Endothelial cell (in vitro differentiated cells): ENCODE measurements around the gene PPME1. TPM values are rescaled to one million over a fixed set of nuclear protein-coding genes. Genes with fewer than 3 reads are reported as not detected.

ENCODE experiments used
- DNase-seq: peaks from one replicate; pipeline ENCODE4 v3.0.0; 2021; ENCODE audit warnings: low spot score
- H3K27ac Mint-ChIP-seq: one replicate; pipeline ENCODE4 v1.8.0; 2021; ENCODE audit warnings: mixed read lengths, inconsistent platforms; ENCODE audit not compliant: unreplicated experiment
- H3K27me3 Mint-ChIP-seq: one replicate; pipeline ENCODE4 v1.8.0; 2021; ENCODE audit warnings: mild to moderate bottlenecking, moderate library complexity, mixed read lengths, inconsistent platforms; ENCODE audit not compliant: unreplicated experiment
- H3K36me3 Mint-ChIP-seq: one replicate; pipeline ENCODE4 v1.8.0; 2021; ENCODE audit warnings: mild to moderate bottlenecking, low read depth, mixed read lengths, inconsistent platforms; ENCODE audit not compliant: unreplicated experiment
- H3K4me1 Mint-ChIP-seq: one replicate; pipeline ENCODE4 v1.8.0; 2021; ENCODE audit warnings: mild to moderate bottlenecking, mixed read lengths, inconsistent platforms; ENCODE audit not compliant: unreplicated experiment
- H3K4me3 Mint-ChIP-seq: one replicate; pipeline ENCODE4 v1.8.0; 2021; ENCODE audit warnings: mild to moderate bottlenecking, mixed read lengths, inconsistent platforms; ENCODE audit not compliant: unreplicated experiment
- H3K9me3 Mint-ChIP-seq: one replicate; pipeline ENCODE4 v1.8.0; 2021; ENCODE audit warnings: mixed read lengths, inconsistent platforms; ENCODE audit not compliant: unreplicated experiment
- total RNA-seq: library from RNA; stranded (reverse); fragmentation: NEBNext Ultra II Directional; extraction: Animal tissue kit (Norgen Biotek cat#: 25700); gene quantifications from one replicate; pipeline ENCODE4 v1.2.1, GENCODE V29; 2021; ENCODE audit not compliant: unreplicated experiment
- TF ChIP-seq, protein P1 (sequence below): fragments of 200-600 bp; sonication (generic); IDR thresholded peaks from one replicate; pipeline ENCODE4 v1.5.0; 2021; ENCODE audit warnings: antibody characterized with exemption; ENCODE audit not compliant: unreplicated experiment

Gene PPME1
- total RNA-seq, 1 donor from 2014 or later, result 27.2 TPM

GRCh38 chr11:74265256-74265655 lies 94.2 kb downstream of the PPME1 start:
- H3K9me3 Mint-ChIP-seq, result no peaks in the 10 kb centered on the region
- peaks cover 8% of the 10 kb centered on the region for H3K27me3 Mint-ChIP-seq
- no peak overlapping the region for H3K4me3 Mint-ChIP-seq
- H3K27ac Mint-ChIP-seq, result no peak overlapping the region
- no peaks in the 10 kb centered on the region for H3K4me1 Mint-ChIP-seq
- no peaks in the 10 kb centered on the region for H3K36me3 Mint-ChIP-seq
- TF ChIP-seq, protein P1, sequence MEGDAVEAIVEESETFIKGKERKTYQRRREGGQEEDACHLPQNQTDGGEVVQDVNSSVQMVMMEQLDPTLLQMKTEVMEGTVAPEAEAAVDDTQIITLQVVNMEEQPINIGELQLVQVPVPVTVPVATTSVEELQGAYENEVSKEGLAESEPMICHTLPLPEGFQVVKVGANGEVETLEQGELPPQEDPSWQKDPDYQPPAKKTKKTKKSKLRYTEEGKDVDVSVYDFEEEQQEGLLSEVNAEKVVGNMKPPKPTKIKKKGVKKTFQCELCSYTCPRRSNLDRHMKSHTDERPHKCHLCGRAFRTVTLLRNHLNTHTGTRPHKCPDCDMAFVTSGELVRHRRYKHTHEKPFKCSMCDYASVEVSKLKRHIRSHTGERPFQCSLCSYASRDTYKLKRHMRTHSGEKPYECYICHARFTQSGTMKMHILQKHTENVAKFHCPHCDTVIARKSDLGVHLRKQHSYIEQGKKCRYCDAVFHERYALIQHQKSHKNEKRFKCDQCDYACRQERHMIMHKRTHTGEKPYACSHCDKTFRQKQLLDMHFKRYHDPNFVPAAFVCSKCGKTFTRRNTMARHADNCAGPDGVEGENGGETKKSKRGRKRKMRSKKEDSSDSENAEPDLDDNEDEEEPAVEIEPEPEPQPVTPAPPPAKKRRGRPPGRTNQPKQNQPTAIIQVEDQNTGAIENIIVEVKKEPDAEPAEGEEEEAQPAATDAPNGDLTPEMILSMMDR, result no peak
- no peak for DNase-seq

DNA sequence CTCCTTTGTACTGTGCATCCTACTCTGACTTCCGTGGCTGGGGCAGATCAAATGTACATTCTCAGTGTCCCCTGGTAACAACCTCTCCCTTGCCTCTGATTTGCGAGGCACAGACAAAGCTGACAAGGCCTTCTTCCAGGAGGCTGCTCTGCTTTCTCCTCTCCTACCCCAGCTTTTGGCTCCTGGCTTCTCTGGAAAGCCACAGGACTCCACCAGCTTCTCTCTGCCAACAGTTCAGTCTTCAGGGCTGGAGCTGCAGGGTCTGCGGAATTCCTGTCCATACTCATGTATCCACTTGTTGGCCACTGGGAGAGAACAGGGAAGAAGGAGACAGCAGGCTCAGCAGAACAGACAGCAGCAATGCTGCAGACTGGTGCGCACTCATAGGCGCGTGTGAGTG lies 95.9 kb downstream of the PPME1 start:
- no peak for DNase-seq
- H3K9me3 Mint-ChIP-seq, result no peaks in the 10 kb centered on the region
- no peaks in the 10 kb centered on the region for H3K4me1 Mint-ChIP-seq
- peaks cover 8% of the 10 kb centered on the region for H3K27me3 Mint-ChIP-seq
- no peak overlapping the region for H3K4me3 Mint-ChIP-seq
- no peaks in the 10 kb centered on the region for H3K36me3 Mint-ChIP-seq
- TF ChIP-seq, protein P1, result no peak
- H3K27ac Mint-ChIP-seq, result no peak overlapping the region

GRCh38 chr11:74268456-74268855 lies 97.4 kb downstream of the PPME1 start:
- TF ChIP-seq, protein P1, result no peak
- no peak for DNase-seq
- Mint-ChIP-seq H3K4me3 (no peak overlapping the region), H3K27ac (no peak overlapping the region), H3K9me3 (no peaks in the 10 kb centered on the region), H3K4me1 (no peaks in the 10 kb centered on the region), H3K27me3 (peaks cover 7% of the 10 kb centered on the region), H3K36me3 (no peaks in the 10 kb centered on the region)

GRCh38 chr11:74269161-74269811 lies 98.2 kb downstream of the PPME1 start:
- Mint-ChIP-seq H3K27ac (no peak overlapping the region), H3K4me3 (no peak overlapping the region), H3K27me3 (peaks cover 7% of the 10 kb centered on the region), H3K9me3 (no peaks in the 10 kb centered on the region), H3K4me1 (no peaks in the 10 kb centered on the region), H3K36me3 (no peaks in the 10 kb centered on the region)
- TF ChIP-seq, protein P1, result no peak
- no peak for DNase-seq

DNA sequence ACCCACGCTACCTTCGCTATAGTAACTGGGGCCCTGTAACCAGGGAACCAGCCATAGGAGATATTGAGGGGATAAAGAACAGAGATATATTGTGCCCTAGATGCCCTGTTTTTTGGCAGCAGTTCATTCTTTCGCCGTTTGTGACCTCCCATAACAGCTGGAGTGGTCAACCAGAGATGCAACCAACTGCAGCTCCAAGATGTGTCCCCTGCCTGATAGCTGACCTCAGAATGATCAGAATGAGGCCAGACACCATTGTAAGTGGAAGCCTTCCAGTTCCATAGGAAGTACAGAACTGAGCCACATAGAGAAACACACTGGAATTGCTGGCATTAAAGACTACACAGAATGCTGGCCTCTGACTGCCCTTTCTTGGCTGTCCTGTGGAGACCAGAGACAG lies 101.2 kb downstream of the PPME1 start:
- Mint-ChIP-seq H3K4me3 (no peak overlapping the region), H3K9me3 (no peaks in the 10 kb centered on the region), H3K36me3 (no peaks in the 10 kb centered on the region), H3K4me1 (no peaks in the 10 kb centered on the region), H3K27ac (no peak overlapping the region), H3K27me3 (peaks cover 7% of the 10 kb centered on the region)
- DNase-seq, result no peak
- TF ChIP-seq, protein P1, result no peak
